SIG-M5 treated with dmso at 0.1 percent for 504 hours (cell line): ENCODE data around the gene SPEF1.
A peak's percentile ranks its signal among the peaks of the same experiment; 100 is the strongest.

Experiments
- DNase-seq: peaks from one replicate; lab custom pipeline; 2025; ENCODE audit not compliant: unreplicated experiment; lab: John Stamatoyannopoulos, UW

Gene SPEF1

DNA sequence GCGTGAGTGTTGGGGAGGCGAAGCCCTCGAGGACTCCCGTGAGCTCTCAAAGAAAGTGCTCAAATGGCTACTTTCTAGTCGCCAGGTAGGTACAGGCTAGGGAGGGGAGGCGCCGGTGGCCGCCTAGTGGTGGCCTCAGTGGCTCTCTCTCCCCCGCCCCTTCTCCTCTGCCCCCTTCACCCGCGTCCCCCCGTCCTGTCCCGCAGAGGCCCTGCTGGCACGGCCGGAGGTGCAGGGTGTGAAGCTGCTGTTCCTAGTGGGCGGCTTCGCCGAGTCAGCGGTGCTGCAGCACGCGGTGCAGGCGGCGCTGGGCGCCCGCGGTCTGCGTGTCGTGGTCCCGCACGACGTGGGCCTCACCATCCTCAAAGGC is 30.0 kb downstream of the SPEF1 start:
- DNase-seq = no peak

DNA sequence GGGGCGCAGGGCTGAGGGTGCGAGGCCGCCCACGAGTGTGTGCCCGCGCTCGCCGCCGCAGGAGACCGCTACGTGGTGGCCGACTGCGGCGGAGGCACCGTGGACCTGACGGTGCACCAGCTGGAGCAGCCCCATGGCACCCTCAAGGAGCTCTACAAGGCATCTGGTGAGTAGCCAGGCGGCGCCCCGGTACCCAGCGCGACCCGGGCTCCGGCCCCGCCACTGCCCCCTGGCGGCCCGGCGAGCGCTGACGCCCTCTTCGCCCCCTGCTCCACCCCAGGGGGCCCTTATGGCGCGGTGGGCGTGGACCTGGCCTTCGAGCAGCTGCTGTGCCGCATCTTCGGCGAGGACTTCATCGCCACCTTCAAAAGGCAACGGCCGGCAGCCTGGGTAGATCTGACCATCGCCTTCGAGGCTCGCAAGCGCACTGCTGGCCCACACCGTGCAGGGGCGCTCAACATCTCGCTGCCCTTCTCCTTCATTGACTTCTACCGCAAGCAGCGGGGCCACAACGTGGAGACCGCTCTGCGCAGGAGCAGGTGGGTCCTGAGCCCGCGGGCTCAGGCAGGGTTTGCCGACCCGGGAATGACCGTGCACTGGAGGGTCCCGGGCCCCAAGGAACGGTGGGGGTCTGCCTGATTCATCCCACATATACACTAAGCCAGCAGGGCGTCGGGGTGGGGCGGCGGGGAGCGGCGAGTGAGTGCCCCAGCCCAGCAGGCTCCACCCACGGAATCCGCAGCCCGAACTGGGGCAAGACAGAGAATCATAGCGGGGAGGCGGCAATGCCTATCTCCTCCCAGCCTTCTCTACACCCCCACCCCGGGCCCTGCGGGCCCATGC is 31.3 kb downstream of the SPEF1 start:
- no peak for DNase-seq

DNA sequence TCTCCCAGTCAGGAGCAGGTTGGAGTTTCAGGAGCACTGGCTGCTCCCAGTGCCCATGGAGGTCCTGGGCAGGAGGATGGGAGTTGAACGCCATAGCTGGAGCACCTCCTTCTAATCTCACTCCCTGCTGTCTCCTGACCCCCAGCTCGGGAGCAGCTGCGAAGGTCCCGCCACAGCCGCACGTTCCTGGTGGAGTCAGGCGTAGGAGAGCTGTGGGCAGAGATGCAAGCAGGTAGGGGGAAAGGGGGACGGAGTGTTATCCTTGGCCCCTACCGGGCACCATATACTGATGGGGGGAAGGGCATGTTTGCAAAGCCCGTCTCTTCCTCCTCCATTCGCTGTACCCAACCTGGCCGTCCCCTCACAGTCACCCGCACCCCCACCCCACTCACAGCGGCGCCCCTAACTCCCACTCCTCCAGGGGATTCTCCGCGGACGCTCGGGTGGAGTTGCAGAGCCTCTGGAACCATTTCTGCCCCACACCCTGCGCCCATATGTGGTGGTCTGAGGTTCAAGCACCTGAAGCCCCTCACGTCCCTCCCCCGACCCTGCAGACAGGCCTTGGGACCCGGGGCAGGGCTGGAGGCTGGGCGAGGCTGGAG is 32.1 kb downstream of the SPEF1 start:
- DNase-seq = no peak

DNA sequence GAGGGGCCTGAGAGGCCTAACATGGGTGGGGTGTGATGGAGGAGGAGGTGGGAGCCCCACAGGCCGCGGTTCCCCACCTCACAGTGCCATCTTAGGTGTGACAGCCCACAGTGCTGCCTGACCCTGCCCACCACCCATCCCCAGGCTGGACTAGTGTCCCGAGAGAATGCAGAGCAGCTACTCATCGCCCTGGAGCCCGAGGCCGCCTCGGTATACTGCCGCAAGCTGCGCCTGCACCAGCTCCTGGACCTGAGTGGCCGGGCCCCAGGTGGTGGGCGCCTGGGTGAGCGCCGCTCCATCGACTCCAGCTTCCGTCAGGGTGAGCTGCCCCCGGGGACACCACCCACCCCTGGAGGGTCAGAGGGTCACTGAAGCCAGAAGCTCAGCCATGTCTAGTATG is 33.2 kb downstream of the SPEF1 start:
- no peak for DNase-seq

DNA sequence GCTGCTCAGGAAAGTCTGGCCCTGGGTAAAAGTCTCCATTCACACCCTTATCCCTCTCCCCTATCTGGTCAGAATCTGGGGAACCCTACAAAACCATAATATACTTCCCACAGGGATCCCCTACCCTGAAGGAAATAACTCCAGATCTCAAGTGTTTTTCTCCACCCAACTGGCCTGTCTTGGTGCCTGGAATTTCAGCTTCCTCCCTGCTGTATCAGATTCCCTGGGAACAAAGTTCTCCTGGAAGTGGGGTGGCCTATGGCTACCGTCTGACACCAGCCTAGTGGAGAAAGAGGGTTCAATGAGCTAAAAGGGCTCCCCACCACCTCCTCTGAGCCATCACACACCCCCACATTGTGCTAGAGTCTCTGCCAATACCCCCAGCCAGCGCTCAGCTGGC is 33.8 kb downstream of the SPEF1 start:
- no peak for DNase-seq

DNA sequence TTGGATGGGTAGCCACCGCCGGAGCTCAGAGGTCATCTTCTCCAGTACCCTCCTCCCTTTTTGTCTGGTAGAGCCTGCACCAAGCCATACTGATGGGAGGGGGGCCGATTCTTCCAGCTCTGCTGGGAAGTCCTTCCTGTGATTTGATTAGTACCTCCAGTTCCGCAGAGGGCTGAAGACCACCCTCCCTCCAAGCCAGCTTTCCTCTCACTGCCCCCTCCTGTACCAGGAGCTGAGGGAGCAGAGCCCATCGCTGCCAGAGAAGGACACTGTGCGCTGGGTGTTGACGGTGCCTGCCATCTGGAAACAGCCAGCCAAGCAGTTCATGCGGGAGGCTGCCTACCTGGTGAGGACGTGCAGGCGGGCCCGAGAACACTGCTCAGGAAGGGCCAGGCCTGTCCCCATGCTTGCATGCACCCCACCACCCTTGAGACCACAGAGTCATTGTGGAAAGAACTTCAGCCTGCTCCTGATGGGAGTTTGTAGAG is 35.5 kb downstream of the SPEF1 start:
- no peak for DNase-seq

DNA sequence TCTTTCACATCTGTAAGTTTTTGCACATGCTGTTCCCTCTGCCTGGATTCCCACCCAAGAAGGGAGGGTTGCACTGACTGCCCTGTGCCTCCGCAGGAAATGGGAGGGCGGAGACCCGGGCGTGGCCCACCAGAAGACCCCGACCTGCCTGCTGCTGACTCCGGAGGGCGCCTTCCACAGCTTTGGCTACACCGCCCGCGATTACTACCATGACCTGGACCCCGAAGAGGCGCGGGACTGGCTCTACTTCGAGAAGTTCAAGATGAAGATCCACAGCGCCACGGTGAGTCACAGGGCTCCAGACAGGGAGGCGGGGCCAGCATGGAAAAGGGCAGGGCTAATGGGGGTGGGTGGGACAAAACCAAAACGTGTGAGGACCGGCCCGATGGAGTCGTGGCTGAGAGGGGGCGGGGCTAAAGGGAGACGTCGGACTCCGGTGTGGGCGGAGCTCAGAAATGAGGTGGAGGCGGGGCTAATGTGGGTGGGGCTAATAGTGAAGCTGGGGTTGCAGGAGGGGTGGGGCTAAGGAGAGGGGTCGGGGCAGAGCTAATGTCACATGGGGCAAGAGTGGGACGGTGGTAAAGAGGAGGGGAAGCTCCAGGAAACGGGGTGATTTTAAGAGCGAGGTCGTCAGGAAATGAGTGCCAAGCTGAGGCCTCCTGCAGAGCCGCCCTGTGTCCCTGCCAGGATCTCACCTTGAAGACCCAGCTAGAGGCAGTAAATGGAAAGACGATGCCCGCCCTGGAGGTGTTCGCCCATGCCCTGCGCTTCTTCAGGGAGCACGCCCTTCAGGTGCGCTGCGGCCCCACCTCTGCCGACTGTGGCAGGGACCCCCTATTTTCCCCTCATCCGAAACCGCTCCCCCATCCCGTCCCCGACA is 36.2 kb downstream of the SPEF1 start:
- peak; percentile 69 for DNase-seq

DNA sequence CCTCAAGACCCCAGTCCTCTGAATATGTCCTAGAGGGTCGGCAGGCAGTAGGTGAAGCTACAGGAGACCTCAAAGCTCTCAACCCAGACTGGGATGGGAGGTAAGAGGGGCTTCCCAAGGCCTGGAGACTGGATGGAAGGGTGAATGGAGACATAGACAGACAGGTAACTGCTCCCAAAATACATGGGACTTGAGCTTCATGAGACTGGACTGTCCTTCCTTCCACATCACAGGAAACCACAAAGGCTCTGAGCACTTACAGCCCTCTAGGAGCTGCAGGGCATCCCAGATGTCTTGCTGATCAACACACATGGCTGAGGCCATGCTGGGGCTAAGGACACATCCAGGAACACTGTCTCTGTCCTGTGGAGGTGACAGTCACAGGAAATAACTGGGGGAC is 37.2 kb downstream of the SPEF1 start:
- no peak for DNase-seq

DNA sequence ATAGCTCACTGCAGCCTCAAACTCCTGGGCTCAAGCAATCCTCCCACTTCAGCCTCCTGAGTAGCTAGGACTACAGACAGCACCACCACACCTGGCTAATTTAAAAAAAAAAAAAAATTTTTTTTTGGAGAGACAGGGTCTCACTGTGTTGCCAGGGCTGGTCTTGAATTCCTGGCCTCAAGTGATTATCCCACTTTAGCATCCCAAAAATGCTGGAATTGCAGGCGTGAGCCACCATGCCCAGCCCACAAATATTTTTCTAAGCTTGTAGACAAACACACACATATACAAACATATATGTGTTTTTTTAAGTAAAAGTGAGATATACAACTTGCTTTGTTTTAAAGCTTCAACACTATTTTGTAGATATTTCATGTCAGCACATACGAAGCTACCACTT is 38.0 kb downstream of the SPEF1 start:
- no peak for DNase-seq

DNA sequence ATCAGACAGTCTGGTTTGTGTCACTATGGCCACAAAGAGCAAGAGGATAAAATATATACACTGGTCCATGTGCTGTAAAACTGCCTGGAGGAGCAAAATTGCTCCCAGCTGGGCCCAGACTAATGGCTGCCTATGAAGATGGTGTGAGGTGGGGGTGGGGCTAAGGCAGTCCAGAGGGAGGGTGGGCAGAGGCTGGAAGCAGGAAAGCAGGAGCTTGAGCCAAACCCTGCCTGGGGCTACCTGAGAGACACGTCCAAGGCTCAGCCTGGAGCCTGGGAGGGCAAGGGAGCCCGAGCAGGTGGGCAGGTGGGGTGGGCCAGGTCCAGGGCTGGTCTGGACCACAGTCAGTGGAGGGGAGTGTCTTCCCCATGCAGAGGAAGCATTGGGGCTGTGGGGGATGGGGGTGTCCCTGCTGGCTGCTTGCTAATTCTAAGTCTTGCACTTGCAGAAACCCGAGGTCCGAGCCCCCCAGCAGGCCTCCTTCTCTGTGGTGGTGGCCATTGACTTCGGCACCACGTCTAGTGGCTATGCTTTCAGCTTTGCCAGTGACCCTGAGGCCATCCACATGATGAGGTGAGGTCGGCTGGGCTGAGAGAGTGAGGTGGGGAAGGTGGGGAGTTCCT is 39.3 kb downstream of the SPEF1 start:
- no peak for DNase-seq

DNA sequence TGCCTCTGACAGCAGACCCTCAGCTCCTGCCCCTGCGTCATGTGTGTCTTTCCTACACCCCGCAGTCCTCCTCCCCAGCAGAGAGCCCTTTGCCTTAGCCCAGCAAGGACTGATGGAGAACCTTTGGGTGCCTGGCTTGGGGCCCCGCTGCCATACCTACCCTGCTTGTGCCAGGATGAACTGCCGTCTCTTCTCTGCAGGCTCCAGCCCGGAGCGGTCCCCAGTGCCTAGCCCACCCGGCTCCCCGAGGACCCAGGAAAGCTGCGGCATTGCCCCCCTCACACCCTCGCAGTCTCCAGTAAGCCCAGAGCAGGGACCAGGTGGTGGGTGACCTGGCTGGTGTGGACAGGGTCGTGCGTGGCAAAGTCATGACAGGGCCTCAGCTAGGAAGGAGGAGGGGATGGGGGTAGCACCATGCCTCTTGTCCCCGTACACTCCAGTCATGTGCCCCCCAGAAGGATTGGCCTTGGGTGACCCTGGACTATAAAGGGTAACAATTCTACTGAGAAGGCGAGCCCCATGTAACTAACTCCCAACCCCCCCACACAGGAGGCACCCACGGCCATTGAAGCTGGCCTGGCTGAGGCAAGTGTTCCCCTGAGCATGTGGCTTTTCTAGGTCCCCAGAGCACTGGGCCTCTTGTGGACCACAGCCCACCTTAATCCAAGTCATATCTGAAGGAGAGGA is 40.5 kb downstream of the SPEF1 start:
- DNase-seq = no peak

DNA sequence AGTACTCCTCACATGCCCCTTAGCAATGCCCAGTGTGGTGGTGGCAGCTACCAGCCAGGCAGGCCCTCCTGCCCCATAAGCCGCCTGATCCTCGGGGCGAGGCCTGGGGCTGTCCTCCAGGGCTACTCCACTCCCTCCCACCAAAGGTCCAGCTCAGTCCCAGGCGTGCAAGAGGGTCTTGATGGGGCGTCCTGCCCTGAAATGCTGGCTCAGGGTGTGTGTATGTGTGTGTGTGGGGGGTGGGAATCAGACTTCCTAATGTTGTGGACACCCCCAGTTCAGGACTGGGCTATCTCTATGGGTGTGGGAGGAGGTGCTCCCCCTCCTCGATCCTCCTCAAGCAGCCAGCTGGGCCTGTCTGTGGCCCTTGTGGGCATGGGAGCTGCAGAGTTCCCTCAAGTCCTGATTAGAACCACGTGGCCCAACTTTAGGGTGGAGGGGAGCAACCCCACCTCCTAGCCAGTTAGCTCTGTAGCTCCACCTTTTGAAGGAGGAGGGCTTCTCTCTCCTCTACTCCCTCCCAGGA is 41.3 kb downstream of the SPEF1 start:
- DNase-seq = no peak

DNA sequence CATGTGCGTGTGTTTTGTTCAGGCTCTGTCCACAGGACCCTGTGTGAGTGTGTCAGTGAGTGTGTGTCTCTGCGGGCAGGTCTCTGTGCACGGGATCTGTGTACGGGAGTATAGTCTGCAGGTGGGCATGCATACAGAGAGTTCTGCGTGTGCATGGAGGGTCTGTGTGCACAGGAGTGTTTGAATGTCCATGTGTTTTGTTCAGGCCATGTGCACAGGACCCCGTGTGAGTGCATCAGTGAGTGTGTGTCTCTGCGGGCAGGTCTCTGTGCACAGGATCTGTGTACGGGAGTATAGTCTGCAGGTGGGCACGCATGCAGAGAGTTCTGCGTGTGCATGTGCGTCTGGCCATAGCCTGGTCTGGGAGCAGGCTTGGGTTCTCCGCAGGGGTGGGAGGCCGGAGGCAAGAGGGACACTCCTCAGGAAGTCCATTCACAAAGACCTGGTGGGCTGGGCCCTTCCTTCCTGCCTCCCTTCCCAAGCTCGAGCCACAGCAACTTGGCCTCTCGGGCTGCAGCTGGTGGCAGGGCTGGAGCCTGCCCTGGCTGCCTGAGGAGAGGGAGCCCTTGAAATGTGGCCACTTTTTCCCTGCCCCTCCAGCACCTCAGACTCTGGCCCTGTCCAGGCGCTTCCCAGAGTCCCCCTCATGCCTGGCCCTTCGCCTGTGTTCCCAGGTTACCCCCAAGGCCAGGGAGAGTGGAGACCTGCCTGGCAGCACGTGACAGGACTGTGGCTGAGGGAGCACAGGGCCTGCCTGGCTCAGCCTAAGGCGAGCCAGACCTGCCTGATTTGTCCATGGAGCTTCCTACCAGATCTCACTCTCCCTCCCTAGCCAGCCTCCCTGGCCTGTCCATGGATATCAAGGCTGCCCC is 42.0 kb downstream of the SPEF1 start:
- no peak for DNase-seq

DNA sequence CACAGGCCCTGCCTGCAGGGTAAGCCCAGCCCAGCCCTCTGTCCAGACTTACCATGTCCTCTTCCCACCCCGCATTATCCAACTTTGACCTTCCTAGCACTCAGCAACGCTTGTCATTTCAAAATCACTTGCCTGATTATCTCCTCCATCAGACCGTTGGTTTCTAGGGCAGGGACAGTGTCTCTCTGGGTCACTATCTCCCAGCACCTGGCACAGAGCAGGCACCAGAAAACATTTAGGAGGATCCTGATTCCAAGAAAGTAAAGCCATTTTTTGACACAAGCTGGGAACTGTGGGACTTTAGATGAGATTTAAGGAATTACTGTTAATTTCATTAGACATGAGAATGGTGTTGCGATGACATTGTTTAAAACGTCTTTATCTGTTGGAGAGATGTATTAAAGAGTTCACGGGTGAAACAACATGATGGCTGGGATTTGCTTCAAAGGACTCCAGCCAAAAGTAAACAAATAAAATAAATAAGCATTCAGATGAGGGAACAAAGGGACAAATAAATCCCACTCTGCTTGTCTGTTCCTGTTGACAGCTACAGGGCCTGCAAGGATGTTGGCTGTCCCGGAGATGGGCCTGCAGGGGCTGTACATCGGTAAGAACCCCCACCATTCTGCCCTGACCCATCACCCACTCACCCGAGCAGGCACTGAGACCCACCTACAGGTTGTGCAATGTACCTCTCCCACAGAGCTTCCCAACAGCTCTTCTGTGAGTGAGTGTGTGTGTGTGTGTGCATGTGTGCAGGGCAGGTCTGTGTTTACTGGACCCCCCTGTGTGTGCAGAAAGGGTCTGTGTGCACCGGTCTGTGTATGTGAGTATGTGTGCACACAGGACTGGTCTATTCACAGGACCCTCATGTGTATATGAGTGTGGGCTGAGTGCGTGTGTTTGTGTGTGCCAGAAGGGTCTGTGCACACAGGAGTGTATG is 42.9 kb downstream of the SPEF1 start:
- DNase-seq = no peak

DNA sequence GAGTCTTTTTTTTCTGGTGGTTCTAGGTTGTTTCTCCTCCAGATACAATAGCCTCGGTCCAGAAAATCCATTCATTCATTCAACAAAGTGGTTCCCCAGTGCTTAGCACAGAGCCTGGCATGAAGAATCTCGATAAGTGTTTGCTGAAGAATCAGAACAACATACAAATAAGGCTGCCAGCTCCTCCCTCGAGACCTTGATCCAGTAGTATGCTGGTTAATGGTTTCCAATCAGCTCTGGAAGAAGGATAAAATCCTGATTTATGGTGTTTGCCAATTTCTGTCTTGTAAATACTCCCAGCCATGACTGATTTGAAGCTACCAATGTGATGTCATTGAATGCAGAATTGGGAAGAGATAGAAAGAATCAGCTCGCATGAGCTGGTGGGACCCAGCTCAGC is 45.5 kb downstream of the SPEF1 start:
- DNase-seq = no peak

DNA sequence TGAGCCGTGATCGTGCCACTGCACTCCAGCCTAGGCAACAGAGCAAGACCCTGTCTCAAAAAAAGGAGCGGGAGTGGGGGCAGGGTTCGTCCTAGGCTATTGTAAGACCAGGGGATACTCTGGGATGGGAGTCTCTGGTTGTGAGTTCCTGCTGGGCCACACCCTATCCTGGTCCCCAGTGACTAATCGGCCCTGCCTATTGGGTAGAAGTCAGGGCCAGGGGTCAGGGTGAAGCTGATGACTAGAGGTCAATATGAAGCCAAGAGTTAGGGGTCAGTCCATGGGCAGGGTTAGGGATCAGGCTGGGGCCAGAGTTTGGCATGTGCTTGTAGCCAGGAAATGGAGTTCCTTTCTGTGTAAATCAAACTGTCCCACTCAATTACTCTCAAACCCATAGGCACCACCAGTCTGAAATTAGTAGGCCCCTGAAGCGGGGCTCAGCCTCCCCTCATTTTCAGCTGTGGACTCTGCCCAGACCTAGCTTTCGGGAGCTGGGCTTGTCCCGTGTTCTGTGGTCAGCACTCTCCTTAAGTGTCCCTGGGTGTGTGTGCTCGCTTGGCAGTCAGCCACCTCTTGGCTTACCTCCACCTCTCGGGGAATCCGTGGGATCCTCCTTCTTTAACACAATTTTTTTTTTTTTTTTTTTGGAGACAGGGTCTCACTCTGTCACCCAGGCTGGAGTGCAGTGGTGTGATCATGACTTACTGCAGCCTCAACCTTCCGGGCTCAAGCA is 47.0 kb downstream of the SPEF1 start:
- DNase-seq = no peak

DNA sequence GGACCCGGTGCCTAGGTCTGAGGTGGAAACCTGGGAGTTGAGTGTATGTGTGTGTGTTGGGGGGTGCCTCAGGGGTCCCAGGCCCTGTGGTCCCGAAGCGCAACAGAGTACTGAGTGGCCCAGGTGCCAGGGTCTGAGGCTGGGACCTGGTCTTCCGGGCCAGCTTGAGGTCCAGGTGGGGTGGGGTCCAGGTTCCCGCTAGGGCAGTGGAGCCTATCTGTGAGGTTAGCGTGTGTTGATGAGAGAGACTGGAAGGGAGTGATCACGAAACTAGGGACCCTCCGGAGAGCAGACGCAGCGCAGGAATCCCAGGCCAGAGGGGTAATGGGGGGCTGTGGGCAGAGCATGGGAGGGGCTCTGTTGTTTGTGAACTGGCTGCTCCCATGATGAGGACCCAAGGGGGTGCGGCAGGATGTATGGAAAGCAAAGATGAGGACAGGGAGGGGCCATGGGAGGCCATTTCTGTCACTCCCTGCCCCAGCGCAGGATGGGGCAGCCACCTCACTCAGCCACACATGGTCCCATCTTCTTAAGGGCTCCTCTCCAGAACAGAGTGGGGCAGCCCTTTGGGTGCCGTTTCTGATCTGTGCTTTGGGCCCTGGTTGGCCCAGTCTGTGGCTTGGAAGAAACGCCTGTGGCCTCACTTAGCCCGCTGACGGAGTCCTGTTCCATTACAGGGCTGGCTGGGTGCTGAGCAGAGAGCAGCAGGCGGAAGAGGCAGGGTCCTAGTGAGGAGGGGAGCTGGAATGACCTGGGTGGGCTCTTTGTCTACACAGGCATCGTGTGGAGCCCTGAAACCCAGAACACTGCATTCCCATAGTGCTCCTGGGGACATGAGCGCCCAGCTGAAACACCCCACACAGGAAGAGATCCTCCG is 47.9 kb downstream of the SPEF1 start:
- no peak for DNase-seq
